NCI-H1436 treated with DMSO at 0.1 percent for 48 hours (cell line): ENCODE results near the gene HENMT1.
"Not testable (repeated sequence)": the region's sequence is repeated elsewhere in the genome, so short reads cannot be mapped to it uniquely, and the experiment has no call there.

Experiments
- DNase-seq: peaks from one replicate; lab custom pipeline; 2025; lab: John Stamatoyannopoulos, UW

HENMT1 gene

GRCh38 chr1:108671143-108671542 is 10.2 kb upstream of the HENMT1 start:
- no peak for DNase-seq

DNA sequence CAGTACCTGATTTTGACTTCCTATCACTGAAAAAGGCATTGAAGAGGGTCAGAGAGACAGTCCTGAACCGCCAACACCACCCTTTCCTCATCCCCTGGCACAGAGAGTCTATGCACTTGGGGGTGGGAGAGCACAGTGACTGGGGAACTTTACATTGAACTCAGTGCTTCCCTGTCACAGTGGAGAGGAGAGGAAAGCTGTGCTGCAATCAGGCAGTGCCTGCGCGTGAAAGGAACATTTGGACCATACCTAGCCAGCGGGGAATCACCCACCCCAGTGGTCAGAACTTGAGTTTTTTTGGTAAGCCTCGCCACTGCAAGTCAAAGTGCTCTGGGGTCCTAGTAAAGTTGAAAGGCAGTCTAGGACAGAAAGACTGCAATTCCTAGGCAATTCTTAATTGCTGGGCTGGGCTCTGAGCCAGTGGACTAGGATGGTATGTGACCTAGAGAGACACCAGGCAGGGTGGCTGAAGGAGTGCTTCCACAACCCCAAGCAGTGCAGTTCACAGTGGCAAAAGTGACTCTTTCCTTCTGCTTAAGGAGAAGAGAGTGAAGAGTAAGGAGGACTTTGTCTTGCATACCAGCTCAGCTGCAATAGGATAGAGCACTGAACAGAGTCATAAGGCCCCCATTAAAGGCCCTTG is 9.4 kb upstream of the HENMT1 start:
- no peak for DNase-seq

GRCh38 chr1:108669679-108670078 is 8.8 kb upstream of the HENMT1 start:
- DNase-seq: no peak

- no peak for DNase-seq
Observed at GRCh38 chr1:108668777-108669176, 7.9 kb upstream of the HENMT1 start.

DNA sequence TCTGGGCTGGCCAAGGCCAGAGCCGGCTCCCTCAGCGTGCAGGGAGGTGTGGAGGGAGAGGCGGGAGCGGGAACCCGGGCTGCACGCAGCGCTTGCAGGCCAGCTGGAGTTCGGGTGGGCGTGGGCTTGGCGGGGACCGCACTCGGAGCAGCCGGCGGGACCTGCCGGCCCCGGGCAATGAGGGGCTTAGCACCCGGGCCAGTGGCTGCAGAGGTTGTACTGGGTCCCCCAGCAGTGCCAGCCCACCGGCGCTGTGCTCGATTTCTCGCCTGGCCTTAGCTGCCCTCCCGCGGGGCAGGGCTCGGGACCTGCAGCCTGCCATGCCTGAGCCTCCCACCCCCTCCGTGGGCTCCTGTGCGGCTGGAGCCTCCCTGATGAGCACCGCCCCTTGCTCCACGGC is 6.5 kb upstream of the HENMT1 start:
- DNase-seq: not testable (repeated sequence)

DNA sequence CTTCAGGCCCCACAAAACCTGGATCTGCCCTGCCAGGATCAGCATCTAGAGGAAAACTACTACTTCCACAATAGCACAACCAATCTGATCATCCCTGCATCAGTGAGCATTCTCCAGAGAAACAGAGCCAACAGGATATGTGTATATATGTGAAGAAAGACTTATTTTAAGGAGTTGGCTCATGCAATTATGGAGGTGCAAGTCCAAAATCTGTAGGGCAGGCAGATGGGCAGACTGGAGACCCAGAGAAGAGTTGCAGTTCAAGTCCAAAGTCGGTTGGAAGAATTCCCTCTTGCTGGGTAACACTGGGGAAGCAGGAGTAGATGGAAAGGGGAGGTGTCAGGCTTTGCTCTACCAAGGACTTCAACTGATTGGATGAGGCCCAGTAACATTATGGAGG is 4.9 kb upstream of the HENMT1 start:
- DNase-seq: no peak

DNA sequence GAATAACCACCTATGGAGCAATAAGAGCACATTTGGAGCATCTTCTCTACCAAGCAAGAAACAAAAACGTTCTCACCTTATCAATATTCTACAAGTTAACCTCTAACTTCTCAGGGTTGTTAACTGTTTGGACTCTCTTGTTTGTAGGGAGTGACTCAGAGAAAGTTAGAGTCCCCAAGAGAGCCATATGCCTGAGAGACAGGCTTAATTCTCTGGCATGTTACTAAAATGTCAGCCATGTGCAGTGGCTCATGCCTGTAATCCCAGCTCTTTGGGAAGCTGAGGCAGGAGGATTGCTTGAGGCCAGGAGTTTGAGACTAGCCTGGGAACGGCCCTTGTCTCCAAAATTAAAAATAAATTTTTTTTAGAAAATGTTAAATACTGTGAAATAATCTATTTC is 4.2 kb upstream of the HENMT1 start:
- no peak for DNase-seq

GRCh38 chr1:108664481-108664880 is 3.6 kb upstream of the HENMT1 start:
- DNase-seq: no peak

DNA sequence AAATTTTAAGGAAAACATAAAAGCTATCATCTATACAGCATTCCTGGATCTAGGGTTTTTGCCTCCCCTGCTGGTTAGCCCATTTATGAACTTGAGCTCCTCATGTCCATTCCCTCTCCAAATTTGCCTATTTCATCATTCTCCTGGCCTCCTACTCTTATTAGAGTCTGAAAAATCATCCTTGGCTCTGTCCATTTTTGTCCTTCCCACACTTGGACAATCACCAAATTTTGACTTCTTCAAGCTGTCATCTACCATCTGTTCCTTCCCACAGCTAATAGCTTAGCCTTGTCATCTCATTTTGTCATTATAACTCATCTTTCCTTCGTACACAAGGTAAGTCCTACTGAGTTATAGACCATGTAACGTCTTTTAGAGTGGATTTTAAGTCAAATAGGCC is 2.2 kb upstream of the HENMT1 start:
- no peak for DNase-seq

GRCh38 chr1:108657356-108658080 is 3.4 kb downstream of the HENMT1 start:
- no peak for DNase-seq

GRCh38 chr1:108653431-108654105 is 7.3 kb downstream of the HENMT1 start:
- no peak for DNase-seq

GRCh38 chr1:108646648-108647269 is 14.1 kb downstream of the HENMT1 start:
- peak; percentile 2 for DNase-seq

GRCh38 chr1:108646265-108646647 is 14.6 kb downstream of the HENMT1 start:
- DNase-seq: no peak

DNA sequence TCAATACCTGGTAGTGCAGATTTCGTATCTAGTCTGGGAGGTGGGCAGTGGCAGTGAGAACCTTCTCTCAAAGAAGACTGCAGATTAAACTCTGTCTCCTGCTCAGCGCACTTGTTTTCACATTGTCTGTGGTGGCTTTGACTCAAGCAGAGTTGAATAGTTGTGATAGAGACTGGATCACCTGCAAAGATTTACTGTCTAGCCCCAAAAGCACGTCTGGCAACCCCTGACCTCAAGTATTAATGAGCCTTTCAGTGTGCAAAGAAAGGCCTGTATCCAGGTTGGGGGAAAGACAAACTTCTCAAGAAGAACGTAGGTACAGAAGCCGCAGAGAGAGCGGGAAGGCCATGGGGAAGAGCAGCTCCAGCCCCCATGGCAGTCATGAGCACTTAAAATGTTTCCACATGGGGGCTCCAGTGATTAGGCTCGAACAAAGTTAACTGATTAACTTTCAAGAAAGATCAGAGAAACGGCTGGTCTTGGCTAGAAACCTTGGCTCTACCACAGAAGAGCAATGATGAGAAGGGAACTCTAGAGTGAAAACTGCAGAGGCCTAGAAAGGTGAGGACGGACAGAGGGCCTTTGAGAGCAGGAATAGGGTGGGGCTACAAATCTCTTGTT is 15.2 kb downstream of the HENMT1 start:
- DNase-seq: no peak

GRCh38 chr1:108644984-108645383 is 15.9 kb downstream of the HENMT1 start:
- no peak for DNase-seq

DNA sequence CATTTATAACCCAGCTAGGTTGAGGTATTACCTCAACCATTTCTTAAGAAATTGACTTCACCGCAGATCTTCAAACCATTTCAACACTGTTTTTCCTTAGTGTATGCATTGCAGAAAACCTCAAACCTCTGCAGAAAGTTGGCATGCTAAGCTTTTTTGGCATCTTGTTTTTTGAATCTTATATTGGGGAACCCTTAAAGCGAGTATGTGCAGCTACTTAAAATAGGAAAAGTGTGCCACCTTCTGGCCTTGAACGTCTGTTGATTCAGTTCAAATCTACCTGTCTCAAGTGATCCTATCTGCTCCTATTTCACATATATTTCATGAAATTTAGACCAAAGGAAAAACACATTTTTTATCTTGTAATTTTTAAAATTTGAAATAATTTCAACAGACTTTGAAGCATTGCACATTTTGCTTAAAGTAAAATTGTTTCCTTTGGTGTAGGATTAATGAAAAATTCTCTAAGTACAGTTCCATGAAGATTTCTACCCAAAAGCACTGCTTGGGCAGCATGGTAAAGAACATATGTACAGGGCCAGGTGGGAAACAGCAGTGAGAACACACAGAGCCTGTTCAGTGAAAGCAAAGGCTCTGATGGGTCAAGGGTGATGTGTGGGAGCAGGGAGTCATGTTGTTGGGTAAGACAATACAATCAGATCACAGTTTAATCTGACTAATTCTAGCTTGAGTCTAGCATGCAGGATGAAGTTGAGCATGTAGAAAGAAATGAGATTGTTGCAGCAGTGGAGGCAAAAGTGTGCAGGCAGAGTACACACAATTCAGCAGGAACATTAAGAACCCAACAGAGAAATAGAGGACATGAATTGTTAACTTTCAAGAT is 17.2 kb downstream of the HENMT1 start:
- peak; percentile 14 for DNase-seq

DNA sequence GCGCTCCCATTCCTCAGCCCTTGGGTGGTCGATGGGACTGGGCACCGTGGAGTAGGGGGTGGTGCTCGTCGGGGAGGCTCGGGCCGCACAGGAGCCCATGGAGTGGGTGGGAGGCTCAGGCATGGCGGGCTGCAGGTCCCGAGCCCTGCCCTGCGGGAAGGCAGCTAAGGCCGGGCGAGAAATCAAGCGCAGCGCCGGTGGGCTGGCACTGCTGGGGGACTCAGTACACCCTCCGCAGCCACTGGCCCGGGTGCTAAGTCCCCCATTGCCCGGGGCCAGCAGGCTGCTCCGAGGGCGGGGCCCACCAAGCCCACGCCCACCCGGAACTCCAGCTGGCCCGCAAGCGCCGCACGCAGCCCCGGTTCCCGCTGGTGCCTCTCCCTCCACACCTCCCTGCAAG is 20.0 kb downstream of the HENMT1 start:
- not testable (repeated sequence) for DNase-seq

GRCh38 chr1:108639899-108640560 is 20.9 kb downstream of the HENMT1 start:
- DNase-seq: no peak

DNA sequence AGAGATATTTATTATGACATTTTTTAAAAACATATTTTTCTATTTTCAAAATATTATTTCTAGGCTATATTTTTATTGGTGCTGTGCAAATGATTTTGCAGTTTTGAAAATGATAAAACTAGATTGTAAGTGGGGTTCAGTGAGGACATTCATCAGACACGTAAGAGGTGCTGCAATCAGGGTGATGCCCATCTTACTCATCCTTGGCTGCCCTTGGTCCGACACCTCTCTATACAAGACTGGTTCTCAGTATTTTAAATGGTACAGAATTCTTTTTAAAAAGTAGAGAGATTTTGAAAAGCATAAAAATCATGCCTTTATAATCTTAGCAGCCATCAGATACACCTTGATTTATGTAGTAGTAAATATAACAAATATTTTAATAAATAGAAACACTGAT is 24.0 kb downstream of the HENMT1 start:
- DNase-seq: no peak

GRCh38 chr1:108634521-108634920 is 26.4 kb downstream of the HENMT1 start:
- no peak for DNase-seq

- no peak for DNase-seq
Observed at GRCh38 chr1:108628665-108629064, 32.2 kb downstream of the HENMT1 start.
